ENCODE results near the gene CSRP2.
A peak's percentile ranks its signal among the peaks of the same experiment; 100 is the strongest.

The CSRP2 gene

DNA sequence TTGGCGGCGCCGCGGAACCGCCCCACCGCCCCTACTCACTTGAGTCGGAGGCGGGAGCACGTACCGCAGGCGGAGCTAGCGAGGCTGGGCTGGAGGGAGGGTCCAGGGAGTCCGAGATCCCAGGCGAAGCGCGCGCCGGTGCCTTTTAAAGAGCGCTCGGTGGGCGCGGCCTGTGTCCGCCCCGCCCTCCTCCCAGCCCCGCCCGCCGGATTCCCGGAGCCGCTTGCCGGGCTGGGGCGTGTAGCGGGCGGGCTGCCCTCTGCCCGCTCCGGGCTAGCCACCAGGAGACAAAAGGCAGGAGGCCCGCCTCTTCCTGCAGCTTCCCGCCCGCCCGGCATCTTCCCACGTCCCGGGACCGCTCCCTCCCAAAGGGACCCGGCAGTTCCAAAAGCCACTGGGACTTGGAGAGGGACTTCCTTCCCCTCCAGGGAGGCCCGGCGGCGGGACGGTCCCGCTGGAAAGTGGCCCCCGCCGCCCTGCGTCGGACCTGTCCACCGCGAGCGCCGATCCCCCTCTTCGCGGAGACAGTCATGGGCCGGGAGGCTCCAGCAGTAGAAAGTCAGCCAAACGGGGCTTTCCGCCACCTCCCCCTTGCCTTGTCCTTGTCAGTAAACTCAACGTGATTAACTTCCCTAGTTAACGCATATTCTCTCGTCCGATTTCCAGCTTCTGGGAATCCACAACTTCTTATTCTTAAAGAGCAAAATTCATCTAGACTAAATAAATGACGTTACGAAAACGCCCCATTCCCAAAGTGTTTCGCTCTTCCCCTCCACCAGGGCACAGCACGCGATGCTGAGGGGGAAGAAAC, at the start of gene CSRP2:
TSS of gene CSRP2 (minus strand) at position 121 of the 811 bp plus-strand sequence. CDS start 12,759 bp downstream, outside the sequence.
- peak; percentile 87 for DNase-seq

DNA sequence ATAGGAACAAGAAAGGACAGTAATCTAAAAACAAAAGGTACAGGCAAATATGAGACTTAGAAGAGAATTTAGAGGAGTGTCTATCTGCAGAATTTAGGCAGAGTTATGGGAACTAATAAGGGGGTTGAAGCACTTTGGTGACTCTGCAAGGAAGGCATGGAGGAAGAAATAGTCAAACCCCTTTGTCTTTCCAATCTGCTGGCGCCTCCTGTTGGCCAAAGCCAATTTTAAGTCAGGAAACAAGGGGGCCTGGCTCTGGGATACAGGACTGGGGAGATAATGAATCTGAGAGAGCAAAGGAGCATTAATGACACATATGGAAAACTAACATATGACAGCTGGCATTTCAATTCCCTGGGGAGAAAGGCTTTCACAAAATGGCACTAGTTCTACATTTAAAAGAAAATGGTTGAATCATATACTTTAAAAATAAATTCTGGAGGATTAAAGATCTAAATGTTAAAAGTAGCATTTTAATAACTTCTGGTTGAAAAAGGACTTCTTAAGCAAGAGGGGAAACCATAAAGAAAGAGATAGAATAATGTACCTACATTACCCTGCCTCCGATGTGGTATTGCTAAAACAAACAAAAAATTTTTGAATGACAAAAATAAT, 48.5 kb upstream of the CSRP2 start:
- DNase-seq: no peak

DNA sequence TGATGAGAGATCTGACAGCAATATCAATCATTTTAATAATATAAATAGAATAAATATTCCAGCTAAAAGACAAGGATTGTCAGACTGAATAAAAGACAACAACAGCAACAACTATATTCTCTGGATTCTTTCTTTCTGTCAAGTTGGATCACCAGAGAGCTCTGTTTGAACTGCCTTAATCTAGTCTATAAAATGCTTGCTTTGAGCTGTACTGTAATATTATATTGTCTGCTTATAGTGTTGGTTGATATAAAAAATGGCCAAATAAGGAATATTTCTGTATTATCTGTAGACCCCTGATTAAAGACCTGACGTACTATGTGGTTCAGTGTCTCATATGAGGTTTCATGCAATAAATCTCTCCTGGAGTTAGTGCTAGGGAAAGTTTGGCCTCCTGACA, 46.3 kb upstream of the CSRP2 start:
- no peak for DNase-seq

DNA sequence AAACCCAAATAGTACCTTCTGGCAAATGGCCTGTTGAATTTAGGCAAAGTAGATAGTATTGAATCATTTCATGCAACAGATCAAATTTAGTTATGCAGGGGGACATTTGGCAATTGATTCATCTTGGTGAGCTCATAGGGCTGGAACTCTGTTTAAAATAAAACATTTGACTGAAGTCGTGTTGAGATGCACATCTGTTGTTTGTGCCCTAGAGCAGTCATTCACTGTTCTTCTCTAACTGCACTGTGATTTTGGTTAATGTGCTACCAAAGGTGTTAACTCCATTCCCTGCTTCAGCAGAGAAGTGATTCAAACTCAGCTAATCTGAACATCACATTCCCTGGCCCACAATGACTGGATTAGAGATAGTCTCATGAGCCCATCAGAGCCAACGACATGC, 44.0 kb upstream of the CSRP2 start:
- no peak for DNase-seq

DNA sequence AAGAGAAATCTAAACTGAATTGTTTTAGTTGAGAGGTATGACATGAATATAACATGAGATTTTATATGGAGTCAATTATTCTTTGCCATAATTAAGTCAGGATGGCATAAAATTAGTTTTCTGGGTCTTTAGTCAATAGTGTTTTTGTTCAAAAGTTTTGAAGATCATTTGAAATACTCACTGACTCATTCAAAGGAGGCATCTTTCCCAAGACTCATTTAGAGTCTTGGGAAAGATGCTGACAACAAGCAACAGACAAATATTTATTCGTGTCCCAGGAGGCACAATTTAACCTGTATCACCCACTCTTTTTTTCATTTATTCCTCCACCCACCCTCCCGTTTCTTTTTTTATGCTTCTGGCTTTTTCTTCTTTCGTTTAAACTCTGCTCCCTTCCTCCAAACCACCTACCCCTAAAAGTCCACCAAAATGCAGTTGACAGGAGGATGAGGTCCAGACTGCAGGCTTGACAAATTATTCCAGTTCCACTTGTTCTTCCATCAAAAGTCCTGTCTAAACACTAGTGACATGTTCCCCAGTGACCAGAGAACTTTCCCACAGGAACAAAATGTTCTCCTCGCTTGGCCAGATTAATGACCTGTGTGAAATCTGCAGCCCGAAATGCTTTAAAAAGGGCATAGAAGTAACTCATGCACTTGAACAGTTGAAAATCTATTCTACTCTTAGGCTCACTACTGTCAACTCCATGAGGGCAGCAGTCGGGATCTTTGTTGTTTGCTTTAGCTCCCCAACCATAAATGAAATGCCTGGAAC, 43.3 kb upstream of the CSRP2 start:
- no peak for DNase-seq

DNA sequence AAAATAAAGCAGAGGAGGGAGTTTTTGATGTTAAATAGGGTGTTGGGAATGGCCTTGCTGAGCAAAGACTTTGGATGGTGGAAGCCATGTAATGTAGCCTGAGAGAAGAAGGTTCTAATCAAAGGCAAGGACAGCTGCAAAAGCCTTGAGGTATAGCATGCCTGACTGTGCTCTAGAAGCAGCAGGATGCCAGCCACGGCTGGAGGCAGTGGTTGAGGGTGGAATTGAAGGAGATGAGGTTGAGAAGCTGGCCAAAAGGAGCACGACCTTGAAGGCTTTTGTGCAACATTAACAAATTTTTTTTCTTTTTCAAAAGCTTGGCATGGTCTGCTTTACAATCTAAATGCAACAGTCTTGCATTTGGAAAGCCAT, 42.3 kb upstream of the CSRP2 start:
- no peak for DNase-seq

DNA sequence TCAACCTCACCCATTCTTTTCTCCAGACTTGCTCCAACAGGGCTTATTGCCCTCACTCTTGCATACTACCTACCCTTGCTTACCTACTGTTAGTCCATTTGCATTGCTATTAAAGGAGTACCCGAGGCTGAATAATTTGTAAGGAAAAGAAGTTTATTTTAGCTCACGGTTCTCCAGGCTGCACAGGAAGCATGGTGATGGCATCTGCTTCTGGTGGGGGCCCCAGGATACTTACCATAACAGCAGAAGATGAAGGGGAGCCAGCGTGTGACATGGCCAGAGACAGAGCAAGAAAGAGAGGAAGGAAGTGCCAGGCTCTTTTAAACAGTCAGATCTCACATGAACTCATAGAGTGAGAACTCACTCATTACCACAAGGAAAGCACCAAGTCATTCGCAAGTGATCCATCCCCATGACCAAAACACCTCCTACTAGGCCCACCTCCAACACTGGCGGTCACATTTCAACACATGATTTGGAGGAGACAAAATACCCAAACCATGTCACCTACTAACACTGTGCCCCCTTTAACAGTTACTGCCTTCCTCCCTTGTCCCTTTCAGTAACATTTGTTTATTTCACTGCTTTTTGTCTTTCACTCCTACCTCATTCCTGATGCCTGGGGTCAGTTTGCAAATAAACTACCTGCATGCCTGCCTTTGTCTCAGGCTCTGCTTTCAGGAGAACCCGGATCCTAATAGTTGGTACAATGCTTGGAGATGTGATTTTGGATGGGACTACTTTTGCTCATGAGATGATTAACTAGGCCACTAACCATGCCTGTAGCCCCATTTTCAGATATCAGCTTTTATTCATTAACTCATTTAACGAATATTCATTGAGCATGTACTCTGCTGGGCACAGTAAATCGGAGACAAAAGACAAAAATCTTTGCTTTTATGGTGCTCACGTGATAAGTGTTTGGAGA, 41.6 kb upstream of the CSRP2 start:
- no peak for DNase-seq

DNA sequence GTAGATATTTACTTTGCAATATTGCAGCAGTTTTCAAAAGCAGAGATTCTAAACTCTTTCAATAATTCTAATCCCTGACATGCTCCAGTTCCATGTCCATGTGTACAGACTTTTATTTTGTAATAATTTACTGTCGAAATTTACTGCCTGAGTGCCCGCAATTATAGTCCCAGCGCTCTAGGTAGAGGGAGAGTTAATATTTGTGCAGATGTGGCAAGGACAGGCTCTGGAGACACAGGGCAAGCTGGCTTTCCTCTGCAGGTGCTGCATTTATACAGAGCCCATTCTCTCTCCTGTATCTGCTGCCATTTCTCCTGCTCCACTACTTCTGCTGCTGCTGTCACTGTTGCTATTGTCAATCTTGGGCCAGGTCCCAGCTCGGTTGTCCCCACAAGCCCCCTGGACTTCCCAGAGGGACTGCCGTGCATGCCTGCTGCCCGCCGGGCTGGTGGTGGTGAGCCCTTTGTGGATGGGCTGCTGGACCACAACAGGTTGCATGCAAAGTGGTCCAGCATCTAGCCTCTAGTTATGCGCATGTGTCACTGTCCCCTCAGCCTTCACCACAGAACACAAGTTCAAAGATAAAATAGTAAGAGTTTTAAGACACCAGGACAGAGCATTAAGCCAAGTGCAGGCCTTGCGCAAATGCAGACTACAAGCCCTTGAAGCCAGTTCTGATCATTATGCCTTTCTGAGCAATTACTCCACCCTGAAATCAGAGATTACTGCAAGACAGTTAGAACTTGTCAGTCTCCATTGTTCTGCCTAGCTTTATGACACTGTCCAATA, 40.8 kb upstream of the CSRP2 start:
- no peak for DNase-seq

DNA sequence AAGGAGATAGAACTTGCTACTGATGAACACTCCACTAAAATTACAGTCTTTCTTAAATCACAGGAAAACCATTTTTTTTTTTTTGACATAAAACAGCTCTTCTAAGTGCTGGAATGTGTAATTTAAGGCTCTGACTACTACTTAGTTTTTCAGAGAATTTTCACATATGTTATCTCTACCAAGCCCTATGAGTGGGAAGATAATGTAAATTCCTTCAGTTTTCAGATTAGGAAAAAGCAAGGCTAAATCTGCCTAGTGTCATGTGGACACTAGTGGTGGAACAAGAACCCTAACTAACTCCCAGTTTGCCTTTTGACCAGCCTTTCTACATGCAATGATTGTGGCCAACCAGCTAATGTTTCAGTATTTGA, 37.3 kb upstream of the CSRP2 start:
- no peak for DNase-seq

DNA sequence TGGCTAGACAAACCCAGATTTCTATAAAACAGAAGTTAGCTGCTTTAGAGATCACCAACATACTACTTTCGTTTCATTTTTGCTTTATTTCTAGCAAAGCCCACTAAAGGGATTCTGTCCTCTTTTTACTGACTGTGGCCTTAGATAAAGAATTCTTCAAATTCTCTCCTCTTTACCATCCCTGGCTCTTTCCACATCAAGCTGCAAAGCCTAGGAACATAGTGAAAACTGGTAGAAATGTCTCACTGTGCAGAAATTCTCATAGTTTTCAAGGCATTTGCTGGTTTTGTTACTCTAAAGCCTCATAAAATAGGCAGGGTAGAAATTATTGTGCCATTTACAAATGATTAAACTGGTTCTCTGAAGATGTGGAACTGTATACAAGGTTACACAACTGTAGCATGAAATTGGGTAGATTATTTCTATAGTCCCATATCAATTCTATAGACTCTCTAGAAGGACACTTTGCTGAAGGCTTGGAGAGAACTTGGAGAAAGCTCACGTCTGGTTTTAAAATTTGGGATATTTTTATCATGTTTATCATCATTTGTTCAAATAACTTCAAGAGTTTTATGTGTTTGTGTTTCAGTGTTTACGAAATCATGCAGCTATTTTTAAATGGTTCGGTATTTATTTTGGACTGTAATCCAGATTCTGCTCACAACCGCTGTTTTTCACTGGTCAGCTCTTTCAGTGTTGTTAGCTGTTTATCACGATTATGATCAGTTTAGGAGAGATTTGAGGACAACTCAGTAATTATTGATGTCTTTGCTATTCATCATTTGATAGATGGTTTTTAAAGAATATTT, 36.7 kb upstream of the CSRP2 start:
- DNase-seq: no peak

DNA sequence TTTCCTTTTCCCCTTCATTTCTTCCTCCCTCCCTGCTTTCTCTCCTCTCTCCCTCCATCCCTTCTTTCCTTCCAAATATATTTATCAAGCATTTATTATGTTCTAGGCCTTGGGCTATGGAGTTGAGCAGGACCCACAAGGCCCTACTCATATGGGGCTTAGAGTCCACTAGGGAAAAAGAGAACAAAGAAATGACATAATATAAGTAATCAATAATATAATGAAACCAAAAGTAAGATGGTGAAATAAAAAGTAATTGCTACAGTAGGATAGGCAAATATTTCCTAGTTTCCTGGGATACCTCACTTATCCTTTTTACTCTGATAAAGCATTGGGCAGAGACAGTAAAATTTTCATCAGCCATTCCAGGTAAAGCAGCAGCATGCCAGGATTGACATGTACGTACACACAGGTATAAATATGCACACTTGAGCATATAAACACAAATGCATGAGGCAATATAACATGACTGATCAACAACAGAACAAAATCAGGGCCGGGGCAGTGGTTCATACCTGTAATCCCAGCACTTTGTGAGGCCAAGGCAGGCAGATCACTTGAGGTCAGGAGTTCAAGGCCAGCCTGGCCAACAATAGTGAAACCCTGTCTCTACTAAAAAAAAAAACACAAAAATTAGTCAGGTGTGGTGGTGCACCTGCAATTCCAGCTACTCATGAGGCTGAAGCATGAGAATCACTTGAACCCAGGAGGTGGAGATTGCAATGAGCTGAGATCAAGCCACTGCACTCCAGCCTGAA, 35.5 kb upstream of the CSRP2 start:
- no peak for DNase-seq

DNA sequence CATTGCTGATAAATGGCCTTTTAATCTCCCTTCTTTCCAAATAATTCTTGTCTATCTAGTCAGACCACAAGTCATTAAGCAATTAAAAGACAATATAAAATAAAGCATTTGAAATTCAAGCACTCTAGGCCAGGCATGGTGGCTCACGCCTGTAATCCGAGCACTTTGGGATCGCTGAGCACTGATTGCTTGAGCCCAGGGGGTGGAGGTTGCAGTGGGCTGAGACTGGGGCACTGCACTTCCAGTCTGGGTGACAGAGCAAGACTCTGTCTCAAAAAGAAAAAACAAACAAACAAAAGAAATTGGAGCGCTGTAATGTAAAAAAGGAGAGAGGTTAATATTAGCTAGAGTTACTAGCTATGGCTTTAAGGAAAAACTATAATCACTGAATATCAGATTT, 30.5 kb upstream of the CSRP2 start:
- DNase-seq: no peak

DNA sequence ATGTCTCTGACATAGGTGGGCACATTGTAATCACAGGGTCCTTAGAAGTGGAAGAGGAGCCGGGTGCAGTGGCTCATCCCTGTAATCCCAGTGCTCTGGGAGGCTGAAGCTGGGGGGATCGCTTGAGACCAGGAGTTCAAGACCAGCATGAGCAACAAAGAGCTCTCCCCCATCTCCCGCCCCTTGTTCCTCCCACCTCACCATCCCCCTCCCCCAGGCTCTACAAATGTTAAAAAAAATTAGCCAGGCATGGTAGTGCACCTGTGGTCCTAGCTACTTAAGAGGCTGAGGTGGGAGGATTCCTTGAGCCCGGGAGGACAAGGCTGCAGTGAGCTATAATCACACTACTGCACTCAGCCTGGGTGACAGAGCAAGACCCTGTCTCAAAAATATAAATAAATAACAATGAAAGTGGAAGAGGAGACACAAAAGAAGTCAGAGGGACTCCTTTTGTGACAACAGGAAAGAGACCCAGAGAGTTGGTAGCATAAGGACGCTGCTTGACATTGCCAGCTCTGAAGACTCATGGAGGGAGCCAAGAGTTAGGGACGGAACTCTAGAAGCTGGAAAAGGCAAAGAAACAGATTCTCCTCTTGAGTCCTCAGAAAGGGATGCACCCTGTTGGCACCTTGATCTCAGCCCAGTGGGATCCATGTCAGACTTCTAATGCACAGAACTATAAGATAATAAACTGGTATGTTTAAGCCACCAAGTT, 29.6 kb upstream of the CSRP2 start:
- no peak for DNase-seq

DNA sequence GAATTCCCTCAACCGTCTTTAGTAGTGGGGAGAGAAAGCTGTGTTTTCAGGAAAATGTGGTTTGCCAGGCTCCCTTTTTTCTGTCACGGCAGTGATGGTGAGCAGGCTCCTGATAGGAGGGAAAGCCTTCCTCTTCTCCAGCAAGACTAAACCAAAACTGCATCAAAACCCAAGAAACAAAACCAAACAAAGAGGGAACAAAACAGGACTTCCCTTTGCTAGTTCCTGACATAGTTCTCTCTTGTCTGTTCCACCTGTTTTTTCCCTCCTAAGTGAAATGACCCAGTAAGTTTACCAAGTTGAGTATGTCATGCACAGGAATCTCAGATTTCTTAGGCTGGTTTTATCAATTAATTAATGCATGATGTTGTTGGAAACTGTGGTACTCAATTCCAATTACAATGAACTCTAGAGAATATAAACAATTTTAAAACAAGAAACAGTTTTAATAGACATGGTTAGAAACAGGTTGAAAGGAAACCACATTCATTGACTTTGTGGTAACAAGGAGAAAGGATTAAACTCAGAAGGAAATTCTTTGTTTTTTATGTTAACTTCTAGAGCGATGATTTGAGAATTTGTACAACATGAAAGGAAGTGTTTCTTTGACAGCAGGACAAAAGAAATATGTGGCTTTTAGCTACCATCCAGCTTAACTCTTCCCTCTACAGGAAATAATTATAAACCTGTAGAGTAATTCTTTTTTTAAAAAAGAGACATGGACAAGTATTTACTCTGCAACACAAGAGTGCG, 23.0 kb upstream of the CSRP2 start:
- DNase-seq: no peak

DNA sequence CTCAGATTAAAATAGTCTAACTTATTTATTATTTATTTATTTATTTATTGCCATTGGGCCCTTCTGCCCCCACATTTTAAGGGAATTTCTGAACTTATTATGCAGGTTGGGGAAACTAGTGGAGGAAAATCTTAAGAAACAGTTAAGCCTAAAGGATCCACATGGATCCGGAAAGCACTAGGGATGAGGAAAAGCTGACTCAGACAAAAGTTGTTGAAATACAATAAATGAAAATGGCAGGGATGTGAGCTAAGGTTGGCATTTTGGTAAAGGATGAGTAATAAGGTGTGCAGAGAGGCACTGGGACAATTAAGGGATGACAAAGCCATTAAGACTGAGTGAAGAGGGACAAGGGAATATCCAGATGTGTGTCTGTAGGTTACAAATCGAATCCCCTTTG, 20.7 kb upstream of the CSRP2 start:
- no peak for DNase-seq

DNA sequence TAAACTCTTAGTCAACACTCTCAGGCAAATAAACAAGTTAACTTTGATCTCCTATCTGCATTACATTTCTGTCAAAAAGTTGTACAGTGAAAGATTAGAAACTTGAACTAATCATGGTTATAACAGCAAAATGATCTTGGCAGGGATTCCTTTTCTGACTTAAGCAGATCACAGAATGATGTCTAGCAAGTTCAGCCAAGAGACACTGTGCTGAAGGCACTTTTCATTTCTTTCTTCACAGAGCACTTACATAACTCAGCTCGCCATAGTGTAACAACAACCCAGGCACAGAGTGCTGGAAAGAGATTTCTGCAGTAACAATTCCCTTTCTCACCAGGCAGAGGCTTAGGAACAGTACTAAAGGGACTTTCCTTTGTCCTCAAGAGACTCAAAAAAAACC, 19.6 kb upstream of the CSRP2 start:
- DNase-seq: no peak

DNA sequence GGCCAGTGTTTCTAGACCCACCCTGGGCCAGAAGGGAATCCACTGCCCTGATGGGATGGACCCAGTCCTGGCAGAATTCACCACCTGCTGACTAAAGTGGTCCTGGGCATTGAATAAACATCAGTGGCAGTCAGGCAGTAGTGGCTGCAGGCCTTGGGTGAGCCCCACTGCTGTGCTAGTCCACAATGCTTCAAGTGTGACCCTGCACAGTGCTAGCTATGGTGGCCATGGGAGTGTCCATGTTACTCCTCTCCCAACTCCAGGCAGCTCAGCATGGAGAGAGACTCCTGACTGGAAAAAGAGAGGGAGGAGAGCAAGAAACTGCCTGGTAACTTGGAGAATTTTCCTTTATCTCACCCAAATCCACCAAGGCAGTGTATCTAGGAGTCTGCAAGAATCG, 17.5 kb upstream of the CSRP2 start:
- DNase-seq: no peak

DNA sequence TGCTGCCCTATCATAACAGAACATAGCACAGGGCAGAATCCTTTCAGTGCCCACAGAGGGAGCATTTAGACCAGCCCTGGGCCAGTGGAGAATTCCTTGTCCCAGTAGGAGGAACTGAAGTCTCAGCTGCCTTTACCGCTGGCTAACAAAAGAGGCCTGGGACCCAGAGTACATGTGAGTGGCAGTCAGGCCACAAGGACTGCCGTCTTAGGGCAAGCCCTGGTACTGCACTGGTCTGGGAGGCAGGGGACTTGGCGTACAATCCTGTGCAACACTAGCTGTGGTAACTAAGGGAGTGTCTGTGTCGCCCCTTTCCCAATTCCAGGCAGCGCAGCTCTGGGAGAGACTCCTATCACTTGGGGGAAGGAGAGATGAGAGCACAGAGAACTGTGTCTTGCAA, 17.0 kb upstream of the CSRP2 start:
- no peak for DNase-seq

DNA sequence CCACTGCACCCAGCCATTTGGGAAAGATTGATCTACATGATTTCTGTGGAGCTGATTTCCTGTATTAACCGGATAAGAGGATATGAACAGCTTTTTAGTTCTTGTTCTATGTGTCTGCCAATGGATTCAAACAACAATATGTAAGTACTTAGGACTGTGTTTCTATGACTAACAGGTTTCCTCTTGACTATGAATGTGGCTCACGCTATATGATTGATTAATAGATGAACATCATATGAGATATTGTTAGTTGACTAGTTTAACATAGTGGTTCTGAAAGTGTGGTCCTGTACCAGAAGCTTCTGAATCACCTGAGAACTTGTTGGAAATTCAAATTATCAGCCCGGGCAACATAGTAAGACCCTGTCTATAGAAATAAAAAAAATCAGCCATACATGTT, 12.8 kb upstream of the CSRP2 start:
- no peak for DNase-seq
